PC-9 (cell line): ENCODE measurements around the gene GMNN. TPM values are rescaled to one million over a fixed set of nuclear protein-coding genes. Genes with fewer than 3 reads are reported as not detected.

ENCODE experiments used
- BruUV-seq: library from RNA; stranded (reverse); fragments of 400-500 nt; replicated peaks from 2 replicates; lab custom pipeline; 2021; lab: Mats Ljungman, UMichigan
- CTCF ChIA-PET: fragments of 300-600 bp; sonication (Branson Sonifier 250); formaldehyde crosslinking; loops from one replicate; lab custom pipeline; 2022; ENCODE audit warnings: antibody characterized with exemption; lab: Charles Lee
- POLR2A ChIA-PET: fragments of 300-600 bp; sonication (Branson Sonifier 250); formaldehyde crosslinking; loops from one replicate; lab custom pipeline; 2022; ENCODE audit warnings: antibody characterized with exemption; ENCODE audit not compliant: unreplicated experiment; lab: Charles Lee
- DNase-seq, 2 experiments: peaks; one replicate each; pipeline versions ENCODE4 v3.0.0 to v3.0.0-alpha.2; 2015 to 2022; ENCODE audit warnings: mixed read lengths in 1 of 2
- H2AFZ ChIP-seq: fragments of 200-600 bp; sonication (generic); 2 replicates; pipeline ENCODE4 v1.8.1; 2017; ENCODE audit warnings: antibody characterized with exemption
- H3F3A ChIP-seq: fragments of 200-600 bp; sonication (generic); 2 replicates; pipeline ENCODE4 v1.8.1; 2017; ENCODE audit warnings: antibody characterized with exemption, mild to moderate bottlenecking, low read depth; ENCODE audit not compliant: insufficient read depth
- H3K27ac ChIP-seq: fragments of 200-600 bp; sonication (generic); 2 replicates; pipeline ENCODE4 v1.6.1; 2016; ENCODE audit warnings: mixed run types
- H3K27me3 ChIP-seq: fragments of 200-600 bp; sonication (generic); 2 replicates; pipeline ENCODE4 v1.6.1; 2016; ENCODE audit warnings: low read depth, mixed run types; ENCODE audit not compliant: insufficient read depth
- H3K36me3 ChIP-seq: fragments of 200-600 bp; sonication (generic); 2 replicates; pipeline ENCODE4 v1.6.1; 2016; ENCODE audit warnings: low read depth, mixed run types
- H3K4me1 ChIP-seq: fragments of 200-600 bp; sonication (generic); replicated peaks from 2 replicates; pipeline ENCODE4 v1.6.1; 2016; ENCODE audit warnings: mixed run types; ENCODE audit not compliant: insufficient read depth
- H3K4me2 ChIP-seq: fragments of 200-600 bp; sonication (generic); 2 replicates; pipeline ENCODE4 v1.6.1; 2017; ENCODE audit warnings: mixed run types
- H3K4me3 ChIP-seq: fragments of 200-600 bp; sonication (generic); 2 replicates; pipeline ENCODE4 v1.6.1; 2016; ENCODE audit warnings: mixed run types
- H3K79me2 ChIP-seq: fragments of 200-600 bp; sonication (generic); 2 replicates; pipeline ENCODE4 v1.6.1; 2017; ENCODE audit warnings: low read depth, mixed run types
- H3K9me2 ChIP-seq: fragments of 200-600 bp; sonication (generic); 2 replicates; pipeline ENCODE4 v1.8.1; 2017; ENCODE audit warnings: mild to moderate bottlenecking; ENCODE audit not compliant: insufficient read depth
- H3K9me3 ChIP-seq: fragments of 200-600 bp; sonication (generic); 2 replicates; pipeline ENCODE4 v1.8.1; 2016; ENCODE audit warnings: low read depth; ENCODE audit not compliant: insufficient read depth
- H4K20me1 ChIP-seq: fragments of 200-600 bp; sonication (generic); 2 replicates; pipeline ENCODE4 v1.8.1; 2017; ENCODE audit not compliant: insufficient read depth
- CTCF ChIP-seq: fragments of 200-600 bp; sonication (generic); conservative IDR thresholded peaks from 2 replicates; pipeline ENCODE4 v1.6.1; 2017; ENCODE audit warnings: mixed run types, antibody characterized with exemption, mild to moderate bottlenecking, moderate library complexity
- EZH2 ChIP-seq: fragments of 200-600 bp; sonication (generic); IDR thresholded peaks from 2 replicates; pipeline ENCODE4 v1.8.0; 2017; ENCODE audit warnings: antibody characterized with exemption, low read depth
- intact Hi-C: fragments of 100-400 bp; cut with micrococcal nuclease; formaldehyde crosslinking; loops from one replicate; pipeline ENCODE4 v1.10.0; 2022; ENCODE audit not compliant: unreplicated experiment
- total RNA-seq: library from RNA; stranded (reverse); gene quantifications from 2 replicates; pipeline ENCODE4 v1.2.3, GENCODE V29; 2021

Gene GMNN
- total RNA-seq, 1 experiment from 2014 or later = 54.8 TPM

- H3K4me2 ChIP-seq = no peak overlapping the region
- no TSS peak for BruUV-seq
- no peak overlapping the region for H2AFZ ChIP-seq
- H3K9me3 ChIP-seq = no peaks in the 10 kb centered on the region
- no peaks in the 10 kb centered on the region for H3F3A ChIP-seq
- ChIA-PET POLR2A (interaction anchor here (0.6 kb wide), 2 partner anchors 49 to 252 kb away, joined by 3 read pairs; no protein-coding TSS in a partner anchor), CTCF (no interaction called here)
- H3K79me2 ChIP-seq = no peaks in the 10 kb centered on the region
- no peak overlapping the region for H3K4me3 ChIP-seq
- no peaks in the 10 kb centered on the region for H3K9me2 ChIP-seq
- no peaks in the 10 kb centered on the region for H4K20me1 ChIP-seq
- DNase-seq = no peak
- intact Hi-C loops = no loop called here
- no peak overlapping the region for H3K27ac ChIP-seq
- H3K27me3 ChIP-seq = no peaks in the 10 kb centered on the region
- H3K4me1 ChIP-seq = no peaks in the 10 kb centered on the region
- TF ChIP-seq EZH2 (no peak), CTCF (no peak)
- H3K36me3 ChIP-seq = no peaks in the 10 kb centered on the region
These were observed 20.4 kb downstream of the GMNN start for GRCh38 chr6:24795106-24795505.

GRCh38 chr6:24796616-24797290 is 22.0 kb downstream of the GMNN start:
- Histone ChIP-seq H3K36me3 (no peaks in the 10 kb centered on the region), H3F3A (no peaks in the 10 kb centered on the region), H3K27me3 (no peaks in the 10 kb centered on the region), H3K27ac (no peak overlapping the region), H3K9me3 (no peaks in the 10 kb centered on the region), H3K4me1 (no peaks in the 10 kb centered on the region), H3K4me3 (no peak overlapping the region), H4K20me1 (no peaks in the 10 kb centered on the region), H3K9me2 (no peaks in the 10 kb centered on the region), H3K79me2 (no peaks in the 10 kb centered on the region), H2AFZ (no peak overlapping the region), H3K4me2 (no peak overlapping the region)
- TF ChIP-seq EZH2 (no peak), CTCF (no peak)
- no TSS peak for BruUV-seq
- peak in 1 of 2 experiments; percentile 39 for DNase-seq
- ChIA-PET POLR2A (no interaction called here), CTCF (interaction anchor here (0.6 kb wide), 1 partner anchor 17 kb away, joined by 3 read pairs; no protein-coding TSS in a partner anchor)
- intact Hi-C loops = no loop called here

GRCh38 chr6:24797596-24798216 is 23.0 kb downstream of the GMNN start:
- H3K4me2 ChIP-seq = no peak overlapping the region
- BruUV-seq = no TSS peak
- peaks cover 4% of the 10 kb centered on the region; the same call in 1 of the 2 replicates for H3K4me1 ChIP-seq
- H3F3A ChIP-seq = no peaks in the 10 kb centered on the region
- no peaks in the 10 kb centered on the region for H3K36me3 ChIP-seq
- no peak for TF ChIP-seq EZH2
- TF ChIP-seq CTCF = no peak
- no peak overlapping the region for H3K27ac ChIP-seq
- no peak overlapping the region for H2AFZ ChIP-seq
- H3K9me2 ChIP-seq = no peaks in the 10 kb centered on the region
- H3K9me3 ChIP-seq = no peaks in the 10 kb centered on the region
- no peak for DNase-seq
- no peaks in the 10 kb centered on the region for H3K27me3 ChIP-seq
- CTCF ChIA-PET = interaction anchor here (0.7 kb wide), 1 partner anchor 1090 kb away, joined by 4 read pairs; no protein-coding TSS in a partner anchor
- intact Hi-C loops = no loop called here
- no peaks in the 10 kb centered on the region for H3K79me2 ChIP-seq
- H3K4me3 ChIP-seq = no peak overlapping the region
- H4K20me1 ChIP-seq = no peaks in the 10 kb centered on the region
- POLR2A ChIA-PET = no interaction called here
